ENCODE measurements around the gene TRIM15.

- TF ChIP-seq CTCF (IDR thresholded peaks at IDR 0.05; ENCODE audit: low read depth, low read length) = no peak
- TF ChIP-seq POLR2A (IDR thresholded peaks at IDR 0.05; ENCODE audit: extremely low read depth, insufficient read length) = no peak
- TF ChIP-seq MAX (IDR thresholded peaks at IDR 0.05; ENCODE audit: low read depth, low read length) = no peak
Measured at GRCh38 chr6:30172681-30173080, 9.3 kb downstream of the TRIM15 start.

All from NB4 (cell line).